VCaP (cell line): ENCODE data around the gene ISYNA1.

Source experiments
- H3K27ac ChIP-seq: fragments of 450-650 bp; 2 replicates; pipeline ENCODE4 v1.5.1; 2017
- TF ChIP-seq, protein P1 (sequence below): fragments of 450-650 bp; conservative IDR thresholded peaks from 2 replicates; pipeline ENCODE4 v1.5.1; 2017; ENCODE audit warnings: mild to moderate bottlenecking, moderate library complexity

Gene ISYNA1

DNA sequence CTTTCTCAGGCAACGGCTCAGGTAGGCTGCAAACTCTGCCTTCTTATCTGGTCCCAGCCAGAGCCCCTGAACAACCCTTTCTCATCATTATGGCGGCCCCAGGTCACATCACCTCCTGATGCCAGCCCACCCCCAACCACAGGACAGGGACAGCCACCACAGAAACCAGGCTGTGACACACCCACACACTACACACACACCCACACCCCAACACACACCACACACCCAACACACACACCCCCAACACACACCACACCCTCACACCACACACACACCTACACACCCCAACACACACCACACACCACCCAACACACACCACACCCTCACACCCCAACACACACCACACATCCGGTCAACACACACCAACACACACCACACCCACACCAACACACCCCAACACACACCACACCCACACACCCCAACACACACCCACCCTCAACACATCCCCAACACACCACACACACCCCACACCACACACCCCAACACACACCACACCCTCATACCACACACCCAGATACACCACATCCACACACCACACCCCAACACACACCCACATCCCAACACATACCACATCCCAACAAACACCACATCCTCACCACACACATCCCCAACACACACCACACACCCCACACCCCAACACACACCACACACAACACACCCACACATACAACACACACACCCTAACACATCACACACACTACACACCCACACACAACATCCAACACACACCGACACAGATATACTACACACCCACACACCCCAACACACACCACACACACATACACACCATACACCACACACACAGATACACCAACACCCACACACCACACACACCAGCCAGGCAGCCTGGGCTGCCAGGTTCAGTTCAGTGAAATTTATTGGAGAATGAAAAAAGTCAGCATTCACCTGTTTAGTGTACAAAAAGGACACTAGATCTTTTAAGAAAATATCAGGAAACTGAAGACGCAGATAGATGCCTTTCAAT lies 4.2 kb upstream of the ISYNA1 start:
- TF ChIP-seq, protein P1, sequence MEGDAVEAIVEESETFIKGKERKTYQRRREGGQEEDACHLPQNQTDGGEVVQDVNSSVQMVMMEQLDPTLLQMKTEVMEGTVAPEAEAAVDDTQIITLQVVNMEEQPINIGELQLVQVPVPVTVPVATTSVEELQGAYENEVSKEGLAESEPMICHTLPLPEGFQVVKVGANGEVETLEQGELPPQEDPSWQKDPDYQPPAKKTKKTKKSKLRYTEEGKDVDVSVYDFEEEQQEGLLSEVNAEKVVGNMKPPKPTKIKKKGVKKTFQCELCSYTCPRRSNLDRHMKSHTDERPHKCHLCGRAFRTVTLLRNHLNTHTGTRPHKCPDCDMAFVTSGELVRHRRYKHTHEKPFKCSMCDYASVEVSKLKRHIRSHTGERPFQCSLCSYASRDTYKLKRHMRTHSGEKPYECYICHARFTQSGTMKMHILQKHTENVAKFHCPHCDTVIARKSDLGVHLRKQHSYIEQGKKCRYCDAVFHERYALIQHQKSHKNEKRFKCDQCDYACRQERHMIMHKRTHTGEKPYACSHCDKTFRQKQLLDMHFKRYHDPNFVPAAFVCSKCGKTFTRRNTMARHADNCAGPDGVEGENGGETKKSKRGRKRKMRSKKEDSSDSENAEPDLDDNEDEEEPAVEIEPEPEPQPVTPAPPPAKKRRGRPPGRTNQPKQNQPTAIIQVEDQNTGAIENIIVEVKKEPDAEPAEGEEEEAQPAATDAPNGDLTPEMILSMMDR = no peak
- peak overlapping the region; percentile 89; the same call in 1 of the 2 replicates for H3K27ac ChIP-seq

DNA sequence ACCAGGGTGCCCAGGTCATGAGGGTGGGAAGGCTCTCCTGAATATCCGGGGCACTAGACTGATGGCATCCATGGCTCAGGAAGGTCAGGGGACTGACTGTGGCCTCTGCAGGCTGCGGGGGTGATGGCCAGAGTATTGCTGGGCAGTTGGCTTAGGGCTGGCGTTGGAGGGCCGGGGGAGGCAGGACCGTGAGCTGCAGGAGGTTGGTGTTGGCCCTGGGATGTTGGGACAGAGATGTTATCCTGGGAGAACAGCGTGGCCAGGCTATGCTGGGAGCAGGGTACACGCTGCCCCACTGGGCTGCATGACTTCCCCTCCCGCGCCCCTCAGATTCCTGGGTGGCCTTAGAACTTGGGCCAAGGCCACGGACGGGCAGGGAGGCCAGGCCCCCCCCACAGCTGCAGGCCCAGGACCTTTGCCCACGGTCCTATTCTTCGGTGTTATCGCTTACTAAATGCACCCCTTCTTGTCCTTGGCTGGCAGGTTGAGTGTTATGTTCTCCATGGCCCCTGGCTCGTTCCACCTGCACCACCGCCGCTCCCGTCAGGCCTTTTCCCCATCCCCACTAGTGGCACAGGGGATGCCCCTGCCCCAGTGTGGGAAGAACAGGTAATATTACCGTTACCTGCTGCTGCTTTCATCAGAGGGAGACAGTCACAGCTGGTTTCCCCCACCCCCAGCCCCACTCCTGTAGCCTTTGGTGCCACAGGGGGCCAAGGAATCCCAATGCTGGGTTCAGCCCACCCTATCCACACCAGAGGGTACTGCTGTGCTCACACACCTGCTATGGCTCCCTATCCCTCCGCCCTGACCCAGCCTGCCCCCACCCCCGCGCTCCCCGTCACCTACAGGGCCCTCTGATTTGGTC lies 3.2 kb upstream of the ISYNA1 start:
- H3K27ac ChIP-seq = no peak overlapping the region
- TF ChIP-seq, protein P1 = no peak

GRCh38 chr19:18440415-18440877 lies 2.5 kb upstream of the ISYNA1 start:
- TF ChIP-seq, protein P1 = peak; percentile 42; the same call in 1 of the 2 replicates
- no peak overlapping the region for H3K27ac ChIP-seq

- TF ChIP-seq, protein P1 = no peak
- no peak overlapping the region for H3K27ac ChIP-seq
Measured at GRCh38 chr19:18439910-18440237, 1.9 kb upstream of the ISYNA1 start.

GRCh38 chr19:18439025-18439909 lies 1.3 kb upstream of the ISYNA1 start:
- no peak overlapping the region for H3K27ac ChIP-seq

GRCh38 chr19:18438331-18439024 lies 545 bp upstream of the ISYNA1 start:
- peak overlapping the region; percentile 75 for H3K27ac ChIP-seq
- TF ChIP-seq, protein P1 = no peak

More at GRCh38 chr19:18439025-18439909, 1.3 kb upstream of the ISYNA1 start:
- TF ChIP-seq, protein P1 = no peak
